ENCODE measurements around the gene SLAMF8.
A peak's percentile ranks its signal among the peaks of the same experiment; 100 is the strongest.

Gene SLAMF8

GRCh38 chr1:159826441-159827101 lies at the start of gene SLAMF8:
Gene SLAMF8, plus strand, starts transcription at chr1:159826873. Its CDS starts 26 bp downstream, at chr1:159826899.
- peaks cover 54% of the 10 kb centered on the region for H3K4me1 Mint-ChIP-seq (ENCODE audit: low read depth)
- no peaks in the 10 kb centered on the region for H3K9me3 Mint-ChIP-seq
- no peaks in the 10 kb centered on the region for H3K36me3 Mint-ChIP-seq (ENCODE audit: low read depth)
- no peaks in the 10 kb centered on the region for H3K27me3 Mint-ChIP-seq
- H3K4me3 Mint-ChIP-seq, result peak within 1 kb of the TSS; percentile 45
- H3K27ac Mint-ChIP-seq, result peak within 1 kb of the TSS; percentile 63

DNA sequence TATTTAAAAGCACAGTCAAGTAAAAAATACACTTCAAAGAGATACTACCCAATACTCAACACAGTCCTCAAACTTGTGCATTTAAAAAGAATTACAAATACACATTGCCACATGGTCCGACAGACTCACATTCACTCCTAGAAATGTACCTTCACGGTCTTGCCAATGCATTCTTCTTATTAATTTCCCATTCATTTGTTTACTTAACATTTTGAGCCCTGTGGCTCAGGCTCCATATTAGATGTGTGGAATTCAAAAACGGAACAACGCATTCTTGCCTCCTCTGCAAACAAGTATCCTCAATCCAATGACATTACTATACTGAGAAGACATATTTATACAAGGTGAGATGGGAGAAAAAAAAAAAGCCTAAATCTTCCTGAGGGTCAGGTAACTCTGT lies 48.4 kb upstream of the SLAMF8 start:
- Mint-ChIP-seq H3K27ac (no peak overlapping the region), H3K27me3 (no peaks in the 10 kb centered on the region), H3K9me3 (no peaks in the 10 kb centered on the region), H3K4me1 (ENCODE audit: low read depth) (peaks cover 13% of the 10 kb centered on the region), H3K4me3 (no peak overlapping the region), H3K36me3 (ENCODE audit: low read depth) (no peaks in the 10 kb centered on the region)

DNA sequence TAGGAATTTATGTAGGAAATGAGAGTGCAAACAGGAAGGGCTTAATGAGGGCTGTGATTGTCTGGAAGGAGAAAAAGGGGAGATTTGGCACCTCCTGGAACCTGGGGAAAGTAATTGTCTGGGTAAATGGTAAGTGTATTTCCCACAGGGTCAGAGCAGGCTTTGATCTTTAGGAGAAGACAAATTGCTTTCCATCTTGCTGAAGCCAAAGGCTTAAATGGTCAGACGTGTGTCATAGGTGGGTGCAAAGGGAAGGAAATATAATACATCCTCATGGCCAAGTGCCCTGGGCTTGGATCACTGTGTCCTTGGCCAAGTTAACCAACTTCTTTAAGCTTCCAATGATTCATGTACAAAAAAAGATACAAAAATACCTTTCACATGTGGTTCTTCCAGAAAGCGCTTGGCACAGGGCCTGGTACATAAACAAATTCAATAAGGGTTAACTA lies 47.2 kb upstream of the SLAMF8 start:
- no peaks in the 10 kb centered on the region for H3K36me3 Mint-ChIP-seq (ENCODE audit: low read depth)
- no peak overlapping the region for H3K27ac Mint-ChIP-seq
- no peaks in the 10 kb centered on the region for H3K9me3 Mint-ChIP-seq
- H3K4me1 Mint-ChIP-seq (ENCODE audit: low read depth), result peaks cover 13% of the 10 kb centered on the region
- peak overlapping the region; percentile 68 for H3K4me3 Mint-ChIP-seq
- no peaks in the 10 kb centered on the region for H3K27me3 Mint-ChIP-seq

DNA sequence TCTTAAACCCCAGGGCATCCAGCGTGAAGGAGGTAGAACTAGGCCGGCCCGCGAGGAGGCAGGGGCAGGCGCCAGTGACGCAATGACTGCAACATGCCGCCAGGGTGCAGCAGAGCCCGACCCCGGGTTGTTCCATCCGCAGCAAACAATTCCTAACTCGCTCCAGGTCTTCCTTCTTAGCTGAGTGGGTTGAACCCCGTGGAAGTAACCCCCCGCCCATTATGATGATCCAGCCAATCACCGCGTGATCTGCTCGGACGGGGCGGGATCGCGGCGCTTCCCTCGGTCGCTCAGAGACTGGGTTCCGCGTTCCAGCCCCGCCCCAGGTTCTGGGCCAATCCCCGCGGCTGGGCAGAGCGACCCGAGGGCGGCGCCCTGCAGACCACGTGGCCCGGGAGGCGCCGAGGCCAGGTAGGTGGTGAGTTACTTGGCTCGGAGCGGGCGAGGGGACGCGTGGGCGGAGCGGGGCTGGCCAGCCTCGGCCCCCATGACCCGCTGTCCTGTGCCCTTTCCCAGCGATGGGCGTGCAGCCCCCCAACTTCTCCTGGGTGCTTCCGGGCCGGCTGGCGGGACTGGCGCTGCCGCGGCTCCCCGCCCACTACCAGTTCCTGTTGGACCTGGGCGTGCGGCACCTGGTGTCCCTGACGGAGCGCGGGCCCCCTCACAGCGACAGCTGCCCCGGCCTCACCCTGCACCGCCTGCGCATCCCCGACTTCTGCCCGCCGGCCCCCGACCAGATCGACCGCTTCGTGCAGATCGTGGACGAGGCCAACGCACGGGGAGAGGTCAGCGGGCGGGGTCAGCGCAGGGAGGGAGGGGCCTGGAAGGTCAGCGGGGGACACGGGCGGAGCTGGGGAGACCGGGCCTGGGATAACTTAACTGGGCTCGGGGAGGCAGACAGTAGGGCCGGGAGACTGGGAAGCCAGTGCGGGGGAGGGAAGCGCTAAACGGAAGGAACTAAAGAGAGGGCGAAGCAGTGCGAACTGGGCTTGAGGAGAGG lies 45.8 kb upstream of the SLAMF8 start, which contains the start of gene DUSP23:
Gene DUSP23 (plus strand): TSS at position 380 of the 1,000 bp plus-strand sequence. CDS start 139 bp downstream, at position 519.
- Mint-ChIP-seq H3K36me3 (ENCODE audit: low read depth) (no peaks in the 10 kb centered on the region), H3K27ac (peak within 1 kb of the TSS; percentile 43), H3K4me3 (peak within 1 kb of the TSS; percentile 75), H3K9me3 (no peaks in the 10 kb centered on the region), H3K4me1 (ENCODE audit: low read depth) (peaks cover 13% of the 10 kb centered on the region), H3K27me3 (no peaks in the 10 kb centered on the region)

GRCh38 chr1:159781992-159782391 lies 44.7 kb upstream of the SLAMF8 start:
- Mint-ChIP-seq H3K9me3 (no peaks in the 10 kb centered on the region), H3K4me1 (ENCODE audit: low read depth) (peaks cover 13% of the 10 kb centered on the region), H3K4me3 (no peak overlapping the region), H3K36me3 (ENCODE audit: low read depth) (no peaks in the 10 kb centered on the region), H3K27me3 (no peaks in the 10 kb centered on the region), H3K27ac (no peak overlapping the region)

- Mint-ChIP-seq H3K9me3 (no peaks in the 10 kb centered on the region), H3K4me3 (no peak overlapping the region), H3K27me3 (no peaks in the 10 kb centered on the region), H3K4me1 (ENCODE audit: low read depth) (peaks cover 13% of the 10 kb centered on the region), H3K27ac (no peak overlapping the region), H3K36me3 (ENCODE audit: low read depth) (no peaks in the 10 kb centered on the region)
Observed at GRCh38 chr1:159783724-159784123, 42.9 kb upstream of the SLAMF8 start.

DNA sequence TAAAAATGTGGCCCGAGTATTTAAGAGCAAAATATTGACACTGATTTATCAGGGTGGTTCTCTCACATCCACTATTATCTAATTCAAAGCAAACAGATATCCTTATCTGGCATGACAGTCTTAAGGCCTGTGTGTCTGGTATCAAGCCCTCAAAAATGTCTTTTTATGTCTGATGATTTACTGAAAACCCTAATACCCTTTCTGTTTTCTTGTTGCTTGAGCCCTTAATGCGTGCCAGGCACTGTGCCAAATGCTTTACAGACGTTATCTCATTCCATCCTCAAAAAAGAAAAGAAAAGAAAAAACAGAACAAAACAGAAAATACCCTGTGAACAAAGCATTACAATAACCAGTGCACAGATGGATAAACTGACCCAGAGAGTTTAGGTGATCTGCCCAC lies 40.2 kb upstream of the SLAMF8 start:
- Mint-ChIP-seq H3K4me3 (no peak overlapping the region), H3K27ac (no peak overlapping the region), H3K4me1 (ENCODE audit: low read depth) (peaks cover 4% of the 10 kb centered on the region), H3K27me3 (peaks cover 9% of the 10 kb centered on the region), H3K9me3 (no peaks in the 10 kb centered on the region), H3K36me3 (ENCODE audit: low read depth) (no peaks in the 10 kb centered on the region)

- Mint-ChIP-seq H3K9me3 (no peaks in the 10 kb centered on the region), H3K27ac (no peak overlapping the region), H3K27me3 (peaks cover 9% of the 10 kb centered on the region), H3K4me1 (ENCODE audit: low read depth) (no peaks in the 10 kb centered on the region), H3K36me3 (ENCODE audit: low read depth) (no peaks in the 10 kb centered on the region), H3K4me3 (no peak overlapping the region)
Observed at GRCh38 chr1:159786966-159787365, 39.7 kb upstream of the SLAMF8 start.

DNA sequence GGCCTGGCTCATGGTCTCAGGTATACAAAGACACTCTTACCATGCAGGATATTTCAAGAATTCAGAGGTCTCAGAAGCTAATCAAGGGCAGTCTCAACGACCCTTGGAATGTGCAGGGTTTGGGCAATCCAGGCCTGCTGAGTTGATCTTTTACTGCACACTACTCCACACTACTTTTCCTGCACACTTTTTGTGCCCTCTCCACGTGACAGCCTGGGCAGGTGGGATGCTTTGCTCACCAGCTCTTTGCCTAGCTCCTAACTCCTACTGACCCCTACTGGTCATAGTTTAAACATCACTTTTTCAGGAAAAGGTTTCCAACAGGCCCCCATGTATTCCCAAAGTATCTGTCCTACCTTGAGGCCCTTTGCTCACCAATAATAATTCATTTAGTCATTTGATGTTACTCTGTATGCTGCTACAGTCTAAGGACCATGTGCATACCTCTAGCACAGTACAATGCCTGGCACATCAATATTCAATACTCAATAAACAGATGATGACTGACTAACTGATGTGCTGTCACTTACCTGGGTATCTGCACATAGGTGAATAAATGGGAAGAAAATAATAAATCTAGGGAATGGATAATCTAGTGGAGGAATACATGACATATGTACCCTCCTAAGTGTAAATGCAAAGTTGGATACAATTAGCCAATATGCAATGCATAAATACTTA lies 36.3 kb upstream of the SLAMF8 start:
- H3K27ac Mint-ChIP-seq, result no peak overlapping the region
- no peaks in the 10 kb centered on the region for H3K4me1 Mint-ChIP-seq (ENCODE audit: low read depth)
- H3K9me3 Mint-ChIP-seq, result no peaks in the 10 kb centered on the region
- H3K4me3 Mint-ChIP-seq, result no peak overlapping the region
- H3K36me3 Mint-ChIP-seq (ENCODE audit: low read depth), result no peaks in the 10 kb centered on the region
- peaks cover 13% of the 10 kb centered on the region for H3K27me3 Mint-ChIP-seq

- H3K4me1 Mint-ChIP-seq (ENCODE audit: low read depth), result no peaks in the 10 kb centered on the region
- peaks cover 13% of the 10 kb centered on the region for H3K27me3 Mint-ChIP-seq
- H3K36me3 Mint-ChIP-seq (ENCODE audit: low read depth), result no peaks in the 10 kb centered on the region
- H3K27ac Mint-ChIP-seq, result no peak overlapping the region
- no peaks in the 10 kb centered on the region for H3K9me3 Mint-ChIP-seq
- H3K4me3 Mint-ChIP-seq, result no peak overlapping the region
Observed at GRCh38 chr1:159791031-159791430, 35.6 kb upstream of the SLAMF8 start.

DNA sequence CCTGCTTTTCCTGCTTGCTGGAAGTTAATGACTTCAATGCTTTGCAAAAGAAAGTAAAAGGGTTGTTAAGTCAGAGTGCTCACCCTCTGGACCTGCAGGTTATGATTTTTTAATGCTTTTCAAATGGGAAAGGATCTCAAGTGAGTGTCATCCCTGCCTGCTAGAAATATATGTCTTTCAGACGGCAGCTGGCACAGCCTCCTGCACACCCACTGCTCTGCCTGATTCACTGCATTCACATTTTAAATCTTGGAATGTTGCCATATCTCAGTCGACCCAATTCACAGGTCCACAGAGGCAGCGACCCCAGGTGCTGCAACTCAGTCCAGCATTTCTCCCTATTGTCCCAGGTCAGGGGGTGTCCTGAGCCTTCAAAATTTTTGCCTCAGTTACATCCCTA lies 35.2 kb upstream of the SLAMF8 start:
- peaks cover 13% of the 10 kb centered on the region for H3K27me3 Mint-ChIP-seq
- no peak overlapping the region for H3K27ac Mint-ChIP-seq
- no peaks in the 10 kb centered on the region for H3K36me3 Mint-ChIP-seq (ENCODE audit: low read depth)
- H3K4me3 Mint-ChIP-seq, result no peak overlapping the region
- no peaks in the 10 kb centered on the region for H3K9me3 Mint-ChIP-seq
- H3K4me1 Mint-ChIP-seq (ENCODE audit: low read depth), result no peaks in the 10 kb centered on the region

GRCh38 chr1:159795534-159795933 lies 31.1 kb upstream of the SLAMF8 start:
- Mint-ChIP-seq H3K27ac (no peak overlapping the region), H3K9me3 (no peaks in the 10 kb centered on the region), H3K4me3 (no peak overlapping the region), H3K27me3 (peaks cover 10% of the 10 kb centered on the region), H3K4me1 (ENCODE audit: low read depth) (peaks cover 15% of the 10 kb centered on the region), H3K36me3 (ENCODE audit: low read depth) (no peaks in the 10 kb centered on the region)

- H3K36me3 Mint-ChIP-seq (ENCODE audit: low read depth), result no peaks in the 10 kb centered on the region
- H3K9me3 Mint-ChIP-seq, result no peaks in the 10 kb centered on the region
- peaks cover 5% of the 10 kb centered on the region for H3K27me3 Mint-ChIP-seq
- H3K4me3 Mint-ChIP-seq, result no peak overlapping the region
- H3K4me1 Mint-ChIP-seq (ENCODE audit: low read depth), result peaks cover 22% of the 10 kb centered on the region
- H3K27ac Mint-ChIP-seq, result no peak overlapping the region
Observed at GRCh38 chr1:159798893-159799292, 27.8 kb upstream of the SLAMF8 start.

DNA sequence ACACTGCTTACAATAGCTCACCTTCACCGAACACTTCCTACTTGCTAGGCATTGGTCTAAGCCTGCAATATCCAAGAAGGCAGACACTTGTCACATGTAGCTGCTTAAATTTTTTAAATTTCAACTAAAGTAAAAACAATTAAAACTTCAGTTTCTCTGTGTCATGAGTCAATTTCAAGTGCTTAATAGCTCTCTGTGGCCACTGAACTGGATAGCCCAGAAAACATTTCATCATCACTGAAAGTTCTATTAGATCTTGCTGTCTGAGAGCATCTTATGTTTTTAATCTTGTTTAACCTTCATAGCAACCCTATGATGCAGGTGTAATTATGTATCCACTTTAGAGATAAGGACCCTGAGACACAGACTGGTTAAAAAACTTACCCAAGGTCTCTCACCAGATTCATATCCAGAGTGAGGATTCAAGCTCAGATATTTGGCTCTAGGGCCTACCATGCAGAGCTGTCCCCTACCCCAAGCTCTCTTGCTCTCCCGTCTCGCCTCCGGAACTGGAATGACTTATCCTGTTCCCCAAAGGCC lies 27.2 kb upstream of the SLAMF8 start:
- peaks cover 3% of the 10 kb centered on the region for H3K27me3 Mint-ChIP-seq
- H3K4me1 Mint-ChIP-seq (ENCODE audit: low read depth), result peaks cover 22% of the 10 kb centered on the region
- no peaks in the 10 kb centered on the region for H3K9me3 Mint-ChIP-seq
- H3K36me3 Mint-ChIP-seq (ENCODE audit: low read depth), result no peaks in the 10 kb centered on the region
- no peak overlapping the region for H3K27ac Mint-ChIP-seq
- no peak overlapping the region for H3K4me3 Mint-ChIP-seq

All from stimulated activated naive CD8-positive, alpha-beta T cell treated with anti-CD3 and anti-CD28 coated beads, Interleukin-15, Interleukin-2, amounts not matched to agents 100 ng/mL and 50 ng/mL, for 24 hours (primary cell).